Measurements from ENCODE around the gene OGDHL.
"Not testable (repeated sequence)": the region's sequence is repeated elsewhere in the genome, so short reads cannot be mapped to it uniquely, and the experiment has no call there.

Gene OGDHL

DNA sequence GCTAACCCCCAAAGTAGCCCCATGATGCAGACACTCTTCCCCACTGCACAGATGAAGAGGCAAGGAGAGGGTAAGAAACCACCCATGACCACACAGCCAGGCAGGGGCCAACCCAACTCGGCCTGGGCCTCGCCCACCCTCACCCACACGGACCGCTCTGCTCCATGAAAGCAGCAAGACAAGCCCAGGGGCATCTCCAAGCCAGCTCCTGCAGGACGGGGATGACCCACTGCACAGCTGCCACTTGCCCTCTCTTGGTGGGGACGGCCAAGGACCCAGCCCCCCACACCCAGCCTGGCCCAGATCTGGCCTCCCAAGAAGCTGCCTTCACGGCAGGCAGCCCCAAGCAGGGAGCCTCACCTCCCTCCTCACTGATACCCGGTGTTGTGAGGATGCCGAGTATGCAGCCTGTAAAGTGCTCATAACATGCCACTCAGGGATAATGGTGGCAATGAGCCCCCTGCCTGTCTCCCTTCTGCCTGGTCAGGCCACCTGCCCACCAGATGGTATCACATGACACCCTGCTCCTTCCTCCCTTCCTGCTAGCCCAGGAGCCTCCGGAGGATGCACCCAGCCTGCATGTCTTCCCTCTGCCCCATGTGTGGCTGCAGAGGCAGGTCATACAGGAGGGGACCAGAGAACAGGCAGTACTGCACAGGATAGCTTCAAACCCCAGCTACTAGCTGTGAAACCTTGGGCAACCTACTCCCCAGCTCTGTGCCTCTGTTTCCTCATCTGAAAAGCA lies 23.3 kb downstream of the OGDHL start:
- DNase-seq: no peak

DNA sequence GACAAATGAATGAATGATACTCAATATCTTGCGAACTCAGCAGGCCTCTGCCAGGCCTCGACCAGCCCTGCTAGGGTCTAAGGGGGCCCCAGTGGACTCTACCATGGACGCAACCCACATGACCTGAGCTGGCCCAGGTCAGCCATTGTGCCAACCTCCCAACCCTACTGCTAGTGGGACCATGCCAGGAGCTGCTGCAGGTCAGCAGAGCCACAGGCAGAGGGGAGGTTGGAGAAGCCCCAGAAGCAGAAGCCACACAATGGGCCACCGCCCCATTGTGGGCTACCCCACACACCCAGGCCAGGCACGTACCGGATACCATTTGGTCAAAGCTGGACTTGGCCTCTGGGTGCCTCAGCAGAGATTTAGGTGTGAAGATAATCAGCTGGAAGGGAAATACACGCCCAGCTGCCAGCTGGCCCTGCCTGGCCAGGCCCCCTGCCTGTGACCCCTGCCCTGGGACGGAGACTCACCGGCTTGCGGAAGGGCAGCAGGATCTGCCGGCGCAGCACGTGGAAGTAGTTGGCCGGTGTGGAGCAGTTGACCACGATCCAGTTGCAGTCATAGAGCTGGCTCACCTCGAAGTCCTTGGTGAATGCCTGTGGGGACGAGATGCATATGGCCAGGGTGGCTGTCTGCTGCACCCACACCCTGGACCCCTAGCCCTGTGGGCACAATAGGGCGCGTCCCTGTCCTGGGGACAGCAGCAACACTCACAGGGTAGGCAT lies 24.5 kb downstream of the OGDHL start:
- DNase-seq: no peak

DNA sequence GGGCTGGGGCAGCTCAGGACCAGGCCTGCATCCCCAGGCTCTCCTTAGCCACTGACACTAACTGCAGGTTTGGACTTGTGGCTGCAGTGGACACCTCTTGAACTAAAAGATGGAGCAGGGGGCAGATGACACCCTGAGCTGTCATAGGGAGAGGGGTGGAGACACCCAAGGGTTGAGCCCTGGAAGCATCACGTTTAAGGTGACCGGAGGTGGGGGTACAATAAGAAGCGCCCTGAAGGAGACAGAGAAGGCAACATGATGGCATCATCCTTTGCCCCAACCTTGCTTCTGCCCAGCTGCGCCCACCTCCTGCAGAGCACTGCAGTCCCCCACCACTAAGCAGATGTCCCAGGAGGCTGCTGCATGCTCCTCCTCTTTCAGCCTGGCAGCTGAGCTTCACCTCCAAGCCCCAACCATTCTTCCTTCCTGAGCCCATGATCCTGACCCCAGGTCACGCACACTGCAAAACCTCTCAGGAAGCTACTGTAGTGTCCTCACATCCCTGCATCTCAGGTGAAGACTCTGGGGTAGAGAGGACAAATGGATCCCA lies 25.5 kb downstream of the OGDHL start:
- no peak for DNase-seq

DNA sequence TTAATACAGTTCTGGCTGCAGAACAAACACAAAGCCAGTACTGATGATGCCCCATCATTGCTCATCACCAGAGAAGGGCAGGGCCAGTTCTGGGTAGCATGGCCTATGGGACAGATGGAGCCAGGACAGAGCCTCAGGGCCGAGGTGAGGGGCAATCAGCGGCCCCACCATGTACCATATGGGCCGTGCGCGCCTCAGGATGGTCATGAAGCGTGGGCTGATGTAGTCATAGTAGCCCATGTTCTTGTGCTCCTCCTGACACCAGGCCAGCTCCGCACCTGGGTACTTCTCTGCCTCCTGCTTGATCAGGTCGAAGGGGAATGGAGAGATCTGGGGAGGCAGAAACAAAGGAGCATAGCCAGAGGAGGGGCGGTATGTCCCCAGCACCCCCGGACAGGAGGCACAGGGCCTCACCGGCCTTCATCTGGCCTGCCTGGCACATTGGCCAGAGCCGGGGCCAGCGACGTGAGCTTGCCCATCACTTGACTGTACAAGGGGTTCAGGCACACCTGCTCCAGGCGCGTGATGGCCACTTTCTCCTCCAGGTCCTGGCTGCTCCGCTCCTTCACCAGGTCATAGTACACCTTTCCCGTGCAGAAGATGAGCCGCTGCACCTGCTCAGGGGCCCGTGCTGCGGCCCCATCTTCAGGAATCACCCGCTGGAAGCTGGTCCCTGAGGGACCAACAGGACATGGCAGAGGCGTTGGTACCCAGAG lies 26.1 kb downstream of the OGDHL start:
- DNase-seq: no peak

DNA sequence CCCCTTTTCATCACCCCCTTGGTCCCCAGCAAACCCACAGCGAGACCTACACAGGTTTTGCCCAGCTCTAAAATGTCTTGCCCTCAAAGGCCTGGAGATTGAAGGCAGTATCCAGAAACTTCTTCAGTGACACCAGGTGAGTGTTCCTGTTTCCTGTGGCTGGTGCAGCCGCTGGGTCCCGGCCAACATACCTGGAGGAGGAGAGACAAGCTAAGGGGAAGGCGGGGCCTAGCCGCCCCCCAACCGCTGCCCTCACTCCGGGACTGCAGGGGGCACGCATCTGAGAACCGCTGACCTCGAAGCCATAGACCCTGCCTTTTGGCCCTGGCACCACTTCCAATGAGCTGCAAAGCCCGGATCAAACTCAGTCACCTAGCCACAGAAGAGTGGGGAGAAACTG lies 27.0 kb downstream of the OGDHL start:
- no peak for DNase-seq

DNA sequence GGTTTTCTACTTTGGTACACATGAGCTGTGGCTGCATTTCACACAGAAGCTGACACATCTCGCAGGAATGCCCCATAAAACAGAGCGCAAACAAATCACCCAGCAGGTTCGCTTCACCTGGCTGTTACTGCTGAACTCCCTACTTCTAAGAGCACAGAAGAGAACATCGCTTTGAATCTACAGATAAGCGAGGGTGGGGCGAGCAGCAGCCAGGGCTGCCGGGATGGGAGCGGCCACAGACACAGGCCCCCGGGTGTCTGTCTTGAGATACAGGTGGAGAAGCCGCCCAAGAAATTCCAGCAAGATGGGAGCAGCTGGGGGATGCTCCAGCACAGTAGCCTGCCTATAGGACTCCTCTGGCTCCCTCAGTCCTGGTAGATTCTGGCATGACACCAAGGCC lies 27.4 kb downstream of the OGDHL start:
- DNase-seq: no peak

DNA sequence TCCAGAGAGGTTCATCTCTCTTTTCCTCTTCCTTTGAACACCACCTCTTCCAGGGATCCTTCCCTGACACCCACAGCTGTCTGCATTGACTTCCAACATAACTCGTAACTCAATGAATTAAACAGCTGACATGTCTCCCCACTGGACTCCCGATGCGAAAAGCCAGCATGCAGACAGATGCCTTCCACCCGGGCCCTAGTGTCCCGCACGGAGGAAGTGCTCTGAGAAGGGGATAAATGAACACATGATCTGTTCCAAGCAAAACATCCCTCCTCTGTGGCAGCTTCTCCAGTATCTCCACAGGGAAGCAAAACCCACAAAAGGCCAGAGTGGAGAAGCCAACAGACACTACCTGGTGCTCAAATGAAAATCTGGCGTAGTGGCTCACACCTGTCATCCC lies 28.3 kb downstream of the OGDHL start:
- no peak for DNase-seq

DNA sequence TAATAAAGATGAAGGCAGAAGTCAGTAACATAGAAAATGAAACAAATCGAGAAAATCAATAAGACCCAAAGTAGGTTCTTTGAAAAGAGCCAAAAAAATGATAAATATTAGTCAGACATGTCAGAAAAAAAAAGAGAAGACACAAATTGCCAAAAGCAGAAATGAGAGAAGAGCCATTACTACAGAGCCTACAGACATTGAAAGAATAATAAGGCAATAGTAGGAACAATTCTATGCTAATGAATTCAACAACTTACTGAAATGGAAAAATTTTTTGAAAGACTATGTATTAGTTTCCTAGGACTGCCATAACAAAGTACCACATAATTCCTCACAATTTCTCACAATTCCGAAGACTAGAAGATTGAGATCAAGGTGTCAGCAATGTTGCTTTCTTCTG lies 35.5 kb downstream of the OGDHL start:
- no peak for DNase-seq

DNA sequence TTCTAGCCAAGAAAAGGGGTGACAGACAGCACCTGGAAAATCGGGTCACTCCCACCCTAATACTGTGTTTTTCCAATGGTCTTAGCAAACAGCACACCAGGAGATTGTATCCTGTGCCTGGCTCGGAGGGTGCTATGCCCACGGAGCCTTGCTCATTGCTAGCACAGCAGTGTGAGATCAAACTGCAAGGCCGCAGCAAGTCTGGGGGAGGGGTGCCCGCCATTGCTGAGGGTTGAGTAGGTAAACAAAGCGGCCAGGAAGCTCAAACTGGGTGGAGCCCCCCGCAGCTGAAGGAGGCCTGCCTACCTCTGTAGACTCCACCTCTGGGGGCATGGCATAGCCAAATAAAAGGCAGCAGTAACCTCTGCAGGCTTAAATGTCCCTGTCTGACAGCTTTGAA lies 47.0 kb downstream of the OGDHL start:
- not testable (repeated sequence) for DNase-seq

DNA sequence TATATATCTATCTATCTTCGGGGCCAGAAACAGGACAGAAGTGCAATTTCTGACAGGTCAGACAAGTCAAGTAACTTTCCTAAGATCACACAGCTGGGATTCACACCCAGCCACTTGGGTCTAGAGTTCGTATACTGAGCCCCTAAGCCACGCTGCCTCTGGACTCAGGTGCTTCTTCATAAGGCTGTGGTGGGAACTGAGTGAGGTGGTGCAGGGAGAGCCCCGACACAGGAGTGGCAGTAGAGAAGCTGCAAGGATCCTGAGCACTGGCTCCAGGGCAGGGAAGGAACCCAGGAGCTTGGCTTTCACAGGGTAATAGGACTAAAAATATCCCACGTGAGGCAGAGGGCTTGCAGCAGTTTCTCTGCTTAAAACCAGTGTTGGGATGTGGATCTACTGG lies 48.9 kb downstream of the OGDHL start:
- no peak for DNase-seq

DNA sequence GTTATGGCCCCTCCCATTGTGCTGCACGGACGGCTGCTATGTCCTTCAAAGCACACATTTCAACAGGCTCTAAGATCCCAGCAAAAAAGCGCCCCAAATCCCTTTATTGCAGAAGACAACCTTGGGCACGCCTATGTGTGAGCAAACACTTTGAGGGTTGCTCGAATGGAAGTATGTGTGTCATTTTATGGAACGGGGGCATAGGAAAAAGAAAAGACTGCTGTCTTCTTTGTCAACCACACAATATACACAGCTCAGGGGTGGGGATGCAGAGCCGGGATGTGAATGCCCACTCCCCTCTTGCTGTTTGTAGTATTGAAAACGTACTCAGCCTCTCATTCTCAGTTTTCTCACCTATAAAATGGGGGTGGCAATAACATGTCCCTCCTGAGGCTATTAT lies 50.6 kb downstream of the OGDHL start:
- DNase-seq: no peak

DNA sequence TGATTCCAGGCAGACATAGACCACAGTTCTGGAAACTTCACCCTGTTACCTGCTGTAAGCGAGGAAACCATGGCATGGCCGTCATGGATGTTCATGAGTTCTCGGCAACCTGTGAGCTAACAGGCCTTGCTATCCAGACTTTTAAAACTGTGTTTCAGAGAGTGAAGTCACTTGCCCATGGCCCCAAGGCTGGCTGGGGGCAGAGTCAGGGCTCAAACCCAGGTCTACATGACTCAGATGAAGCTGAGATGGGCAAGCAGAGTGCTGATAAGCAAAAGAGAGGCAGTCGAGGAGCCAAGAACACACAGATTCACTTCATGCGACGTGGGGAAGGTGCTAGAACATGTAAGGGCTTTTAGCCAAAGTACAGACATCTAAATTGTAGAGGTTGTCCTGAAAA lies 51.2 kb downstream of the OGDHL start:
- no peak for DNase-seq

DNA sequence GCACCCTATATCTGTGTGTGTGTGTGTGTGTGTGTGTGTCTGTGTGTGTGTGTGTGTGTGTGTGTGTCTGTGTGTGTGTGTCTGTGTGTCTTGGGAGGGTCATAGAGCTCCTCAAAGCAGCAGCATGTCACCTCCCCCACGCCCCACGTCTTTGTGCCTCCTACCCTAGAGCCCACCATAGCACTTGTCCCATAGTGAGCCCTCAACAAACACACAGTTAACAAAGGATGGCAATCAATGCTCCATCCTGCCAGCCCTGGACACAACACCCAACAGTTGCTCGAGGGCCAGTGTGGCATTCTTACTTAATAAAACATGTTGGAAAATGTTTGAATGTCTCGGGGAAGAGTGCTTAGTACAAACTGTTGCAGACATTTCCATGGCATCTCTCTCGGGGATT lies 52.2 kb downstream of the OGDHL start:
- DNase-seq: no peak

DNA sequence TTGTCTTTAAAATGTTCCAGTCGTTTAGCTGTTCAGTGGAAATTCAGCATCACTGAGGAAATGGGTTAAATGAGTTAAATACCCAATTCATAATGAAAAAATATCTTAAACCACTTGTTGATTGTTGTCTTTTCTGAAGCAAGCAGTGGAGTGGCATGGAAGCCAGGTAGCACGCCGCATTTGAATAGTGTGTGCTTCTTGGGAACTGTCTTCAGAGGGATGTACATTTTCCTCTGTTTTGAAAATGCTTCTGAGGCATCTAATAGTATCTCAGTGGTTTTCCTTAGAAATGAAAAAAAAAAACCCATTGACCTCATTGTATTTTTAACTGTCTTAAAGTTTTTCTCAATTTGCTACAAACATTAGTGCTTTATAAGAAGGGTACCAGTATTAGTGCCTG lies 54.5 kb downstream of the OGDHL start:
- DNase-seq: no peak

DNA sequence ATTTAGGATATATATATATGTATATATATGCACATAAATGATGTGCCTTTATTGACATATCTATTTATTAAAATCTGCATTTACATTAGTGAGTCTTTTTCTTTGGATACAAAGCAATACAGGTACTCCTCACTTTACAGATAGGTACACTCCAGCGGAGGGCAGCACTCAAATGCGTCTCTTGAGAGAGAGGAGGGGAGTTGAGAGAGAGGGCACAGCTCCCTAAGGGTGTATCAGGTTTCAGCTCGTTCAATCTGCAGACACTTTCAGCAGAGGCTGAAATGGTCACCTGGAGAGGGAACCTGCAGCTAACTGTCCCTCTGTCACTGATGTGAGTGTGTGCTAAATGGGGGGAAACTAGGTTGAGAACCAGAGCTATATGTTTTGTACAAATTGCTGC lies 61.1 kb downstream of the OGDHL start:
- DNase-seq: no peak

DNA sequence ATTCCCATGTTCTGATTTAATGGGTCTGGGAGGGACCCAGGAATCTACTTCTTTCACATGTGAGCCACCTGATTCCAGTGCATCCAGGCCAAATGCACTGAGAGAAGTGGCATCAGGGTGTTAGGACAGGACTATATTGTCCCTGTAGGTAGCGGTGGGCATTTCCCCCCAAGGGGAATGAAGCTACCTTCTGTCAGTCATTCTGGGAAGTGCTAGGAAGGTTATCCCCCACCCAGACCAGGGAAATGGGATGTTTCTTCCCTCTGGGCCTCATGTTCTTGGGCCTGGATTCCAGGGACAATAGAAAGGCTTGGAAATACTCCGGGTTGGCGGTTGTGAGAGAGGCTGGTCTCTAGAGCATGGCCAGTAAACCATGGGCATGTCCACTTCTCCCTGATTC lies 61.9 kb downstream of the OGDHL start:
- no peak for DNase-seq

DNA sequence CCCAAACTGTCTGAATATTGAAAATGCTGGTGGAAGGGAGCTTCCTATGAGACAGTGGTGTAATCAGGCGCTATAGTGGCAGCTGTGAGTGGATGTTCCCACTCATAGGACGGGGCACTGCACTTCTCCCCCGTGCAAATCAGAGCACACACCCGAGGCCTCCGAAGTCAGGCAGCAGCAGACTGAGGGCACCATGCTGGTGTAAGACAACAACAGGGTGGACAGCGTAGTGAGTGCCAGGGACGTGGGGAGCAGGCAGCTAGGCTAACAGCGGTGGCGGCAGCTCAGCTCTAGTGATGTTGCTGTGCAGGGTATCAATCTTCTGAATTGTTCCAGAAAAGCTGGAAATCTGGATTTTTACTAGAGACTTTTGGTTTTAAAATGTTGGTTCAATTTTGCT lies 63.4 kb downstream of the OGDHL start:
- DNase-seq: no peak

DNA sequence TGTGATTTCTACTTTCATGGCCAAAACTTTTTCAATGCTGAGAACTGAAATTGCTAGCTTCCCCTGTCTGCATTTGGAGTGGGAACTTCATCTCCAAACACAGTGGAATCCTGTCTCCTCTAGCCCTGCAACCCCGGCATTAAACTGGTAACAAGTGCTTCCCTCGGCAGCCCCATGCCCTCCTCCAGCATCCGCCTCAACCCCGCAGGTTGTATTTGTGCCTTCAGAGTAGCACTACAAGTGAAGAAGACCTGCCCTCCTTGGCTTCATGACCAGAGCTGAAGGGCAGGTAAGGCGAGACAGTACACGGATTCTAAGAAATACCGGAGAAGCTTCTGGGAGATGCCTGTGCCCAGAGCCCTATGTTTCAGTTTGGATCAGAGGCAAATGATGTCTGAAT lies 65.8 kb downstream of the OGDHL start:
- no peak for DNase-seq

DNA sequence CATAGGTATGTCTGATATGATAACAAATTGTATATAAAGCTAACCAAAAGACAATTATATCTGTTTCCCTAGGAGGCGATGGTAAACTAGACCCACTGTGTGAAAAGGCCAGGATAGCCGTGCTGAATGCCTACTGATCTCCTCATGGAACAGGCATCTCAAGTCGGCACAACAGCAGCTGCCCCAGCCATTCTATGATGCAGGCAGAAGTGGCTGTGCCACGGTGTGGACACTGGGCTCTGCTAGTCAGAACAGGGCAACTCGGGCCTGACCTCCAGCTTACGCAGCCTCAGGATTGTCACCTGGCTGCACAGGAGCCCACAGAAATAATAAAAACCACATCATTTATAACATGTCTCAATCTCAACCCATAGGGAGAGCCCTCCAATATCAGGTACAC lies 67.7 kb downstream of the OGDHL start:
- no peak for DNase-seq

DNA sequence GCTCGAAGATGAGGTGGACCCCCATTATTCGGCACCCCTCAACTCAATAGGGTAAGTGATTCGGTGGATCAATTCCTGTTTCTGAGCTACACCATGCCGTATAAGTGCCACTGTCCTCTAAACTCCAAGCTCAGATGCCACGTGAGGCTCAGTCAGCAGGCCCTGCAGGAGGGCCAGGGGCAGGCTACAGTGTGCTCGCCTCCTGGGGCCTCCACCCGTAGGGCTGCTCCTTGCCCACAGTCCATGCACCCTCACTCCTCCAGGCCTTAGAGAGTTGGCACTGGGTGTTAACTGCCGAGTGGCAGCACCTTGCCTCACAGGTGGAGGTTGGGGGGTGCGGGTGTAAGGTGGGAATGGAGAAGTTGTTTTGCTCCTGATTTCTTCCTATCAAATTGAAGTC lies 70.5 kb downstream of the OGDHL start:
- no peak for DNase-seq

DNA sequence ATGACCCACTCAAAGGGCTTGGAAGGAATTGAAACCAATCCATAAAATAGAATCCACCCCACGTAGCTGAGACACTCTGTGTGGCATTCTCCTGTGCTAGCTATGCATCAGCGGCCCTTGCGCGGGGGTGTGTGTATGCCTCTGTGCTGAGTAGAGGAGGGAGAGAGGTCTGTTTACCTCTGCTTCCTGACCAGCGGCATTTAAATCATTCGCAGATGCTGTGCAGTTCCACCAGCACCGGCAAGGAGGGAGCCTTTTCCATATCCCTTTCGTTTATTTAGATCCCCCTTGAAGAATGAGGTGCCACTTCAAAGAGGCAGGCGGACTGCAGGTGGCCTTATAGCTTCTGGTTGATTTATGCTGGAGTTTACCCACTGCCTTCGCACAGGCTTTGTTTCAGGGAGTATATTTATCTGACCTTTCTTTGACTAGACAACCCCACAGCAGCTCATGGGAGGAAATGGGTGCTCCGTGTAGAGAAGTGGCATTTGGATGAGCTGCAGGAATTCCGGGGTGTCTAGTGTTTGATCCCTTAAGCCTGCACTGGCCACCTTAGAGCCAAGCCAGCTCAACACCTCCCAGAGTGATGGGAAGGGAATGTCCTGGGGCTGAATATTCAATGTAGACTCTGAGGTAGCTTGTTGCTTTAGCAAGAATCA lies 71.3 kb downstream of the OGDHL start:
- no peak for DNase-seq

DNA sequence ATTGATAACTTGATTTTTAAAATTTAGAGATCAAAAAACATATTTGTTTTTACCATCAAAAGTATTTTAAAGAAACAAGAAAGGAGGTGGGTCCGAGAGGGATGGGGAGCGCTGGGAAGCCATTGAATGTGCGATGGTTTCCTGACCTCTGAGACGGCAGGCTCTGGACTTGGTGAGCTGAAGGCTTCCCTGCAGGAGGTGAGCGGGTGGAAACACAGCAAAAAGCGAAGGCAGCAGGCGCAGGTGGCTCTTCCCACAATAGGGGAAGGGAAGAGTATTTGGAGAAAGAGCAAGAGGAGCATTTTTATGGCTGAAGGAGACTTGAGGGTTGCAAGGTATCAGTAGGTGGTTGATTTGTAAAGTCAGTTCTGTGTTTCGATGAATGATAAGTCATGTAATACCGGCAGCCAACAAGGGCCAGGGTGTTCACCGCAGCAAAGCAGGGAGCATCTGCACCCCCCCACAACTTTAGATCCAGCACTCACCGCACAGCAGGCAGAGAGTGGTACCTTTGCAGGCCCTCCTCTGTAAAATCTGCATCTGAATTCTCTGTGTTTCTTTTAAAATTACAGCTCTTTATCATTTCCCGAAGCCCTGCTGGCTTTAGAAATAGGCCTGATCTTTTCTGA lies 72.1 kb downstream of the OGDHL start:
- DNase-seq: no peak

DNA sequence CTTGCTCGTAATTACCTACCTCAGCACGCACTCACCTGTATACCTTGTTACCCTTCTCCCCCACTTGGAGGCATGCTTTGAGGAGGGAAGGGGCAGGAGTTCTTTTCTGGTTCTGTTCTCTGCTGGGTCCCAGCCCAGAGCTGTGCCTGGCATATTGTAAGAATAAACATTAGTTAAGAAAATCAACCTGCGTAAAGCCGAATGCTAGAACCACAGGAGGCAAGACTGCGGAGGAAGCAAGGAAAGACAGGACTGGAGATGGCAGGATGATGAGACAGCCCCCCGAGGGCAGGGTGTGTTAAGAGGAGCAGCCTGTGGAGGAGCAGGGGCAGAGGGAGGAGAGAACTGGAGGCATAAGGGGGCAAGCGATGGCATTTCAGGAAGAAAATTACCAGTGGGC lies 73.2 kb downstream of the OGDHL start:
- DNase-seq: no peak
